ENCODE measurements around the gene ICAM3.
A peak's percentile ranks its signal among the peaks of the same experiment; 100 is the strongest.

The ICAM3 gene

GRCh38 chr19:10291554-10292205 lies 47.7 kb downstream of the ICAM3 start:
- H3K36me3 ChIP-seq (replicated peaks), result no peaks in the 10 kb centered on the region
- TF ChIP-seq, protein P1, sequence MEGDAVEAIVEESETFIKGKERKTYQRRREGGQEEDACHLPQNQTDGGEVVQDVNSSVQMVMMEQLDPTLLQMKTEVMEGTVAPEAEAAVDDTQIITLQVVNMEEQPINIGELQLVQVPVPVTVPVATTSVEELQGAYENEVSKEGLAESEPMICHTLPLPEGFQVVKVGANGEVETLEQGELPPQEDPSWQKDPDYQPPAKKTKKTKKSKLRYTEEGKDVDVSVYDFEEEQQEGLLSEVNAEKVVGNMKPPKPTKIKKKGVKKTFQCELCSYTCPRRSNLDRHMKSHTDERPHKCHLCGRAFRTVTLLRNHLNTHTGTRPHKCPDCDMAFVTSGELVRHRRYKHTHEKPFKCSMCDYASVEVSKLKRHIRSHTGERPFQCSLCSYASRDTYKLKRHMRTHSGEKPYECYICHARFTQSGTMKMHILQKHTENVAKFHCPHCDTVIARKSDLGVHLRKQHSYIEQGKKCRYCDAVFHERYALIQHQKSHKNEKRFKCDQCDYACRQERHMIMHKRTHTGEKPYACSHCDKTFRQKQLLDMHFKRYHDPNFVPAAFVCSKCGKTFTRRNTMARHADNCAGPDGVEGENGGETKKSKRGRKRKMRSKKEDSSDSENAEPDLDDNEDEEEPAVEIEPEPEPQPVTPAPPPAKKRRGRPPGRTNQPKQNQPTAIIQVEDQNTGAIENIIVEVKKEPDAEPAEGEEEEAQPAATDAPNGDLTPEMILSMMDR (IDR thresholded peaks at IDR 0.05; ENCODE audit: low read depth, low read length, missing control alignments), result no peak
- in situ Hi-C loops (cut with HindIII; ENCODE audit: low pct_ligation_motif_present, low sequenced_read_pairs), result no loop called here
- H3K4me3 ChIP-seq (ENCODE audit: low read depth, low read length), result peak overlapping the region; percentile 39
- no peak overlapping the region for H3K27ac ChIP-seq
- peaks cover 60% of the 10 kb centered on the region for H3K27me3 ChIP-seq (replicated peaks)
- no peak for DNase-seq

GRCh38 chr19:10290876-10291553 lies 48.4 kb downstream of the ICAM3 start:
- no peaks in the 10 kb centered on the region for H3K36me3 ChIP-seq (replicated peaks)
- H3K4me3 ChIP-seq (ENCODE audit: low read depth, low read length), result peak overlapping the region; percentile 39
- peaks cover 58% of the 10 kb centered on the region for H3K27me3 ChIP-seq (replicated peaks)
- TF ChIP-seq, protein P1 (IDR thresholded peaks at IDR 0.05; ENCODE audit: low read depth, low read length, missing control alignments), result no peak
- no peak for DNase-seq
- in situ Hi-C loops (cut with HindIII; ENCODE audit: low pct_ligation_motif_present, low sequenced_read_pairs), result no loop called here
- H3K27ac ChIP-seq, result no peak overlapping the region

DNA sequence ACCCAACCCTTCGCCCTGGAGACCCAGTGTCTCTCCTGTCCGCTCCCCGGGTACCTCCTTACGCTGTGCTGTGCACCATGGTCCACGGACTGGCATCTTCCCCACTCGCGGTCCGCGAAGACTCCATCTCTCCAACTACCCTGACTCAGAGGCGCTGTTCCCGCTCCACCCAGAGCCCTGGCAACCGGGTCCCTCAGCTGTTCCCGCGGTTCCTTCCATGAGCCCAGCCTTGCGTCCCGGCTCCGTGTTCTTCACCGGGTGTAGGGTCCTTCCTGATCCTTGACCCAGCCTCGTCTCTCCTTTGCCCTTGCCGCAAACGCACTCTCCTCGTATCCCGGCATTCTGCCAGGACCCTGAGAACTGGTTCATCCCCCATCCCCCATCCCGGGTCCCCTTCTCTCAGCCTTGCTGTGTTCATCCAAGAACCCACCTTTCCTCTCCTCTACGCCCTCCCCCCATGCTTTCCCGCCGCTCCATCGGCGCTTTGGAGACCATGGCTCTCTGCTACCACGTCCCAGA lies 49.0 kb downstream of the ICAM3 start:
- no peak for DNase-seq
- H3K27me3 ChIP-seq (replicated peaks), result peaks cover 52% of the 10 kb centered on the region
- peaks cover 6% of the 10 kb centered on the region for H3K36me3 ChIP-seq (replicated peaks)
- TF ChIP-seq, protein P1 (IDR thresholded peaks at IDR 0.05; ENCODE audit: low read depth, low read length, missing control alignments), result no peak
- in situ Hi-C loops (cut with HindIII; ENCODE audit: low pct_ligation_motif_present, low sequenced_read_pairs), result no loop called here
- no peak overlapping the region for H3K27ac ChIP-seq
- H3K4me3 ChIP-seq (ENCODE audit: low read depth, low read length), result peak overlapping the region; percentile 5

GRCh38 chr19:10289836-10290356 lies 49.5 kb downstream of the ICAM3 start, which contains the start of gene ICAM5:
Gene ICAM5 (plus strand): TSS chr19:10289952. CDS start chr19:10290044, 92 bp downstream.
- in situ Hi-C loops (cut with HindIII; ENCODE audit: low pct_ligation_motif_present, low sequenced_read_pairs), result no loop called here
- TF ChIP-seq, protein P1 (IDR thresholded peaks at IDR 0.05; ENCODE audit: low read depth, low read length, missing control alignments), result no peak
- peaks cover 9% of the 10 kb centered on the region for H3K36me3 ChIP-seq (replicated peaks)
- H3K27me3 ChIP-seq (replicated peaks), result peaks cover 47% of the 10 kb centered on the region
- H3K27ac ChIP-seq, result no peak within 1 kb of the TSS
- no peak for DNase-seq
- peak within 1 kb of the TSS; percentile 32 for H3K4me3 ChIP-seq (ENCODE audit: low read depth, low read length)

GRCh38 chr19:10289167-10289835 lies 50.1 kb downstream of the ICAM3 start:
- H3K27ac ChIP-seq, result no peak overlapping the region
- H3K36me3 ChIP-seq (replicated peaks), result peaks cover 13% of the 10 kb centered on the region
- DNase-seq, result no peak
- in situ Hi-C loops (cut with HindIII; ENCODE audit: low pct_ligation_motif_present, low sequenced_read_pairs), result no loop called here
- peaks cover 41% of the 10 kb centered on the region for H3K27me3 ChIP-seq (replicated peaks)
- TF ChIP-seq, protein P1 (IDR thresholded peaks at IDR 0.05; ENCODE audit: low read depth, low read length, missing control alignments), result no peak
- H3K4me3 ChIP-seq (ENCODE audit: low read depth, low read length), result peak overlapping the region; percentile 32

All from brain microvascular endothelial cell (primary cell).